OCI-LY7 (cell line): ENCODE results near the gene MMS22L.

Source experiments
- CTCF ChIP-seq: fragments of 200-600 bp; sonication (generic); conservative IDR thresholded peaks from 2 replicates; pipeline ENCODE4 v1.5.1; 2014; ENCODE audit warnings: mild to moderate bottlenecking, antibody characterized with exemption, low read length, moderate library complexity, mixed read lengths
- EZH2phosphoT487 ChIP-seq: fragments of 200-600 bp; sonication (generic); IDR thresholded peaks from 2 replicates; pipeline ENCODE4 v1.6.1; 2018; ENCODE audit warnings: low read depth, borderline replicate concordance, mild to moderate bottlenecking, mixed run types, antibody characterized with exemption, low read length, moderate library complexity, mixed read lengths

- TF ChIP-seq EZH2phosphoT487 (no peak), CTCF (no peak)
Observed at GRCh38 chr6:97240222-97240621, 42.8 kb downstream of the MMS22L start.
